DMS 273 (cell line): ENCODE results near the gene NFYB.
A peak's percentile ranks its signal among the peaks of the same experiment; 100 is the strongest.

Experiments used
- DNase-seq: peaks from one replicate; lab custom pipeline; 2025; ENCODE audit not compliant: unreplicated experiment; lab: John Stamatoyannopoulos, UW

The NFYB gene

GRCh38 chr12:104121001-104121400 is 17.0 kb downstream of the NFYB start:
- DNase-seq: no peak

GRCh38 chr12:104115587-104115975 is 22.4 kb downstream of the NFYB start:
- peak; percentile 84 for DNase-seq

DNA sequence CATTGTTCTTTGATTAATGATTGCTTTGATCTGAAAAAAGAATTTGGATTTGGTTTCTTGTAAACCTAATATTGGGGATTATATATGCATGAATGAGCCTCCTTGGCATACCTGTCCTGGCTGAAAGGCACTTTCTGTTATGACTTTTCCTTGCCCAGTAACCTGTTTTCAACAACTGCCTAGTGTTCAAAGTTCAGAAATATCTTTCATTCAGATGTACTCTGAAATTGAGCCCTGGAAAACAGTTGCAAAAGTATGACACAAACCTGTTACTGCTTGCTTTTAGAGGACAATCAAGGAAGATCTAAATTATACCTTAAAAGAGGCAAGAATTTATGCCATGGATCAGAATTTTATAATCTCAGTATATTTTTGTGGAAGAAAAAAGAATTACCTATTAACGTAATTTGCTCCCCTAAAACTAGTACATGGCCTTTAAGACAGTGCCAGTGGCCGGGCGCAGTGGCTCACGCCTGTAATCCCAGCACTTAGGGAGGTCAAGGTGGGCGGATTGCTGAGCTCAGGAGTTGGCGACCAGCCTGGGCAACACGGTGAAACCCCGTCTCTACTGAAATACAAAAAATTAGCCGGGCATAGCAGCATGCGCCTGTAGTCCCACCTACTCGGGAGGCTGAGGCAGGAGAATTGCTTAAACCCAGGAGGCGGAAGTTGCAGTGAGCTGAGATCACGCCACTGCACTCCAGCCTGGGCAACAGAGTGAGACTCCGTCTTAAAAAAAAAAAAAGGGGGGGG is 23.0 kb downstream of the NFYB start:
- DNase-seq: peak; percentile 22

GRCh38 chr12:104109446-104110271 is 28.4 kb downstream of the NFYB start:
- no peak for DNase-seq

DNA sequence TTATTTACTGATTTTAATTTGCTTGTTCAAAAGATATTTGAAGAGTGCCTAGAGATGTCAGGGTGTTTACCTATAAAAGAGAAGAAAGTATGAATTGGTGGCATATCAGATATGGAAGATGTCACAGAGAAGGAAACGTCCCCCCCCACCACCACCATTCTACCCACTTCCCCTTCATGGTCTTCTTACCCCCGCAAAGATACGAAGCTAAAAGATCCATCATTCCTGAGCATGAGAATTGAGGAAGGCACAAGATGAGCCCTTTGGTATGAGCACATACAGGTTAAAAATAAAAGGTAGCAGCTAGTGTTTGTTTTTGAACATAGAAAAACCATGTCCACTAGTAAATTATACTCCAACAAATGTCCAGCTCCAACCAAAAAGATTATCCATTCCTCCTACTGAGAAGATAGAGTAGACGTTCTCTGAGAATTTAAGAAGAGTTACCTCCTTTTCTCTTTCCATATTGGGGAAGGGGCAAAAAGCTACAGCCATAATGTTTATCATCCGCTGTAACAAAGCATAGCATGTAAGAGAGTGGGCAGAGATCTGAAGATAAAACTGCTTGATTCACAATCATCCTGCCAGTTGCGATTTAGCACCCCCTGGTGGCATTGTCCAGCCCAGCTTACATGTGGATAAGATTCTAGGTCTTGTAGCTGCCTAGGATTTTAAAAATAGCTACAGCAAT is 29.1 kb downstream of the NFYB start:
- DNase-seq: peak; percentile 87

GRCh38 chr12:104106965-104107364 is 31.0 kb downstream of the NFYB start:
- no peak for DNase-seq

- no peak for DNase-seq
These were observed 32.5 kb downstream of the NFYB start for GRCh38 chr12:104105461-104105860.

DNA sequence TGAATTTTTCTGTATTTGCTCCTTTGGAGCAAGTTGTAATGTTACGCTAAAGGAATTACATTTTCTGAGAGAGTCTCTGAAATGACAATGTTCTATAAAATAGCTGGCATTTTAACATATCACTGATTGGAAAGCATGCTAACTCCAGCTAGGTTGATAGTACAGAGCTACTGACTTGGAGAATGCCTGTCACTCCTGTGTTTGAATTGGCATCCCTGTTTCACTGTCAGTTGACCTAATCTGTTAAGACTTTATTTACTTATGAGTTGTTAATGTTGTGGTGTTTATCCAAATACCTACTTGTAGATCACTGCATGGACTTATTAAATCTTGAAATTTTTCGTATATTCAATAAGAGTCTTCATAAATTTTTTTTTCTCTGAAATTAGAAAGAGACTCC is 40.1 kb downstream of the NFYB start:
- DNase-seq: no peak

DNA sequence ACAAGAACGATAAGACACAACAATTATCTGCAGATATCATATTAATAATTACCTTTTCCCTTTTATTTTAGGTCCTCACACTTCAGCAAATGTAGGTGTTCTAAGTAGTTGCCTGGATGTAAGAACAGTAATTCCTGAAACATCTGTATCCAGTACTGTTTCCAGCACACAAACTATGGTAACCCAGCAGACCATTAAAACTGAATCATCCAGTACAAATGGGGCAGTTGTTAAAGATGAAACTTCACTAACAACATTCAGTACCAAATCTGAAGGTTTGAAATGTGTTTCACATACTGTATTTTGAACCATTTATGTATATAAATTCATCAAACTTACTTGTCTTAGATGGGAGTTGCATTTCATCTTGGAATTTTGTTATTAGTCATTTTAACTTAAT is 42.7 kb downstream of the NFYB start:
- DNase-seq: no peak

DNA sequence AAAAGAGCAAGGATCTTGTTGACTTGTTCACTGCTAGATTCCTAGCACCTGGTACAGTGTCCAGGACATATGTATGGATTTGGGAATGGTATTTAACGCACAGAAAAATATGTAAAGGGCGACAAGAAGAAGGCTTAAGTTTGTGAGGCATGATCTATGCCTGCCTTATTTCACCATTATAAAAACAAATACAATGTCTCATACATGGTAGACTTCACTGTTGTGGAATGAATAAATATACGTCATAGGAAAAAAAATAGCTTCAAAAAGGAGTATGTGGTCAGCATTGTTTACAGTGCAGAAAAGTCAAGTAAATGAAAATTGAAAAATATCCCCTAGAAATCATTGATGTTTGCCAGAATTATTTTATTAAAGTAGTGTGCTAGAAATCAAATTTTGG is 43.7 kb downstream of the NFYB start:
- DNase-seq: no peak

DNA sequence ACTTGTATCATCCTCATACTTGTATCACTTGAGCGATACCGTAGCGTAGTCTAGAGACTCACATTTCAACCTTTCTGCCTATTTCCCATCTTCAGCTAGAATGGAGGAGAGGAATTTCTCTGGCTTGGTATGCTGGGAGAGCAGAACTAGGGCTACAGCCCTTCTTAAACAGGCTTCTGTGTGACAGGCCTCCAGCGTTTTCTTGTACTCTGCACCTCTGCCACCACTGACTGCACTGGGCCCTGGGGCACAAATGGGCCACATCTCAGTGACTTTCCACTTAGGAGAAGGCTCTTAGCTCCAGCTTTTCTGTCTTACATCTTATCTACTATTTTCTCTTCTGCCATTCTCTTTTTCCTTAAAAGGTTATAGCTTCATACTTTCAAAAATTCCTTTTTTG is 46.9 kb downstream of the NFYB start:
- no peak for DNase-seq

- DNase-seq: no peak
These were observed 47.3 kb downstream of the NFYB start for GRCh38 chr12:104090685-104091084.

- DNase-seq: no peak
These were observed 54.1 kb downstream of the NFYB start for GRCh38 chr12:104083769-104084475.

DNA sequence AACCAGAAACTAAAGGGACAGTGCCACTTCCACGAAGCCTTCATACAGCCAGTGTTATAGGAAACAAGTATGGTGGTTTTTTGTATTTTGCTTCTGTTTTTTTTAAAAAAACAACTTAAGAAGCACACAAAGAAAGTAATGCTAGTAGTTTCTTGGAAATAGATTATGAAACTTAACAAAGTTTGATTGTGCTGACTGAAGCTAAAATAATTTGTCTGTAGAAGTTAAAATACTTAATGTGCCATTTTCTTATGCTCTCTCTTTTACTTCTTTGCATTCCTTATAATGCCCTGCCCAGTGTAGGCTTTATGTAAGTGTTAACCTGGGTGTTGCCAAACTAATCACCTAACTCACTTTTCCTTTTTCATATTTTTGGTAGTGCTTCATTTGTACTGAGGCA is 57.2 kb downstream of the NFYB start:
- no peak for DNase-seq

GRCh38 chr12:104079024-104079423 is 59.0 kb downstream of the NFYB start:
- DNase-seq: no peak

DNA sequence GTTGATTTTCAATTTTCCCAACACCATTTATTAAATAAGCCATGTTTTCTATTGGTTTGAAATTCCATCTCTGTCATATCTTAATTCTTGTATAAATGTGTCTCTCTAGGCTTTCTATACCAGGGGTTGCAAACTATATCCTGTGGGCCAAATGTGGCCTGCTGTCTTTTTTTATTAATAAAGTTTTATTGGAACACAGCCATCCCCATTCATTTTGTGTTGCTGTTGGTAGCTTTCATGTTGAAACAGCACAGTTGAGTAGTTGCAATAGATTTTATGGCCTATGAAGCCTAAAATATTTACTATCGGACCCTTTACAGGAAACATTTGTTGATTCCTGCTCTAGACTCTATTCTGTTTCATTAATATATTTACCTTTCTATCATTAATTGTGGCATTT is 64.3 kb downstream of the NFYB start:
- DNase-seq: no peak

DNA sequence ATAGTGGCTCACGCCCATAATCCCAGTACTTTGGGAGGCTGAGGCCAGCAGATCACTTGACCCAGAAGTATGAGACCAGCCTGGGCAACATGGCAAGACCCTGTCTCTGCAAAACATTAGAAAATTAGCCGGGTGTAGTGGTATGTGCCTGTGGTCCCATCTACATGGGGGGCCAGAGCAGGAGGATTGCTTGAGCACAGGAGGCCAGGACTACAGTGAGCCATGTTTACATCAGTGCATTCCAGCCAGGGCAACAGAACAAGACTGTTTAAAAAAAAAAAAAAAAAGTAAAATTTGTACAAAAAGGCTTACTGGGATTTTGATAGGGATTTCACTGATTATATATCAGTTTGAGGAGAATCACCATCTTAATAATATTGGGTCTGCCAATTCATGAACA is 65.9 kb downstream of the NFYB start:
- DNase-seq: no peak
